HT-29 (cell line): ENCODE measurements around the gene ABCC4. TPM values are rescaled to one million over a fixed set of nuclear protein-coding genes. Genes with fewer than 3 reads are reported as not detected.
"Not testable (repeated sequence)": the region's sequence is repeated elsewhere in the genome, so short reads cannot be mapped to it uniquely, and the experiment has no call there.

ENCODE experiments used
- DNase-seq: peaks from one replicate; pipeline ENCODE4 v3.0.0-alpha.2; 2015; ENCODE audit warnings: low spot score
- total RNA-seq: library from RNA; depleted of rRNA; stranded (reverse); fragments of >200 nt; shearing (Covaris generic); gene quantifications from 2 replicates; pipeline ENCODE4 v1.2.3, GENCODE V29; 2014

The ABCC4 gene
- total RNA-seq, 1 experiment from 2014 or later, result 28.1 TPM

GRCh38 chr13:95300625-95301182 is 547 bp downstream of the ABCC4 start:
- DNase-seq, result peak; percentile 81

GRCh38 chr13:95298971-95299621 is 2.2 kb downstream of the ABCC4 start:
- DNase-seq, result no peak

GRCh38 chr13:95298169-95298965 is 2.9 kb downstream of the ABCC4 start:
- DNase-seq, result no peak

DNA sequence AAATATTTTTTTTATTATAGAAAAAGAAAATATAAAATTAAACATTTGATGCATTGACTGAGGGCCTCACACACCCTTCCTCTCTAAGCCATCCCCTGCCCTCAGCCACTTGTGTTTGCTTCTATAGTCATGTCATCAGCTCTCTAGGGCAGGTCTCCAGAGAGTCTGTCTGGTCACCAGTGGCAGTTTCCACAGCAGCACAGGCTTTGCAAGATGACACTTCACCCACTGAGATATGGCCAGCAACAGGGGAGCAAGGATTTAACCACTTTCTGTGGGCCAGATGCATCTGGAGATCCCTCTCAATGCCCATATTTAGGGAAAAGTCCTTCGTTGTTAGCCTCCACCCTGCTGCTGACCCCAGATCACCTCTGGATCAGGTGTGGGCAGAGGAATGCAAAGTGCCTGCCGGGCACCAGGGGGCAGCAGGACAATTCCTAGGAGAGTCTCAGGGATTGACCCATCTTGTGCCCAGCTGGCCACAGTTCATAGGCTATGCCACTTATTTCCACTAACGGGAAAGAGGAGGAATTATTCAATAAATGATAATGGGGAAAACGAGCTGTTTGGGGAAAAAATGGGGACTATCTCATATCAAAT is 4.8 kb downstream of the ABCC4 start:
- peak; percentile 81 for DNase-seq

GRCh38 chr13:95295026-95295425 is 6.2 kb downstream of the ABCC4 start:
- DNase-seq, result no peak

DNA sequence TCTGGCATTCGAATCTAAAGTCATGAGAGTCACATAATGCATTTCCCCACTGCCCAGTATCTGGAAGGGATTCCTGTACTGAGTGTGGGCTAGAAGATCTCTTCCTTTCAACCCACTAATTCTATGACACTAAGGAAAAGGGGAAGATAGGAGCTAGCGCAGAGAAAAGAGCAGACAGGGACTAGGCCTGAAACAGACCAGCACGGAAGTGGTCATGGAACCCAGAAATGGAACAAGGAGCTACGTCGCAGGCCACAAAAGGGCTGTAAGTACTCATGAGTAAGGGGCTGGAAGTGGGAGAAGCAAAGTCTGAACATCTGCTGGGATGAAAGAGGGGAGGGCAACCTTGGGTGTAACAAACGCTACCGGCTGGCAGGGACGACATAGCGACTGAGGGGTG is 8.6 kb downstream of the ABCC4 start:
- DNase-seq, result no peak

GRCh38 chr13:95289901-95290300 is 11.3 kb downstream of the ABCC4 start:
- not testable (repeated sequence) for DNase-seq

GRCh38 chr13:95289020-95289444 is 12.2 kb downstream of the ABCC4 start:
- no peak for DNase-seq

DNA sequence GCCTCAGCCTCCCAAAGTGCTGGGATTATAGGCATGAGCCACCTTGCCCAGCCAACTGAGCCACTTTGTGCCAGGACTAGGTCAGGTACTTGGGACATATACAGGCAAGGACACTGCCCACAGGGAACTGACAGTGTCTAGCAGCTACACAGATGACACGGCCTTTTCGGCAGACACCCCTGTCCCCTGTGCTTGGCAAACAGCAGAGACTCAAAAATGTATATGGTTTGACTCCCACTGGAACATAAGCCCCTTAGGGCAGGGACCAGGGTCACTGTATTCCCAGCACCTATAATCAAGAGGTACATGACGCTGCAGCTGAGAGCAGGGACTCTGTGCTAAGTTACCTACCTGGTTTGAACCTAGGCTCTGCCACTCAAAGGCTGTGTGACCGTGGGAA is 16.8 kb downstream of the ABCC4 start:
- no peak for DNase-seq

DNA sequence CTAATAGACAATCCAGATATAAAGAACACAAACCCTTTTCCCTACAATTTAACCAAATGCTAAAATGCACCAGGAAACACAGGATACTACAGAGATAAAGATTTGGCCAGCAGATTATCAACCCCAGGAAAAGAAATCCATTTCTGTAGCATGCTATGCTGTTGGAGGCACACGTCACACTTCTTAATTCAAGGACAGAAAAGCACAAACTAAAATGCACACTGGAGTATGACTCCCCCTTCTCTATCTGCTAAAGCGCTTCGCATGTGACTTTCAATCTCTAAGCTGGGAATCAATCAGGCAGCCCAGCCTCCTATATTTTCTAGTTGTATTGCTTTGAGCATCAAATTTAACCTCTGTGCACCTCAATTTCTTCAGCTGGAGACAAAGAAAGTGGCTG is 22.2 kb downstream of the ABCC4 start:
- DNase-seq, result no peak

GRCh38 chr13:95276037-95276505 is 25.2 kb downstream of the ABCC4 start:
- no peak for DNase-seq

GRCh38 chr13:95275322-95276036 is 25.8 kb downstream of the ABCC4 start:
- peak; percentile 68 for DNase-seq

- DNase-seq, result not testable (repeated sequence)
These were observed 27.6 kb downstream of the ABCC4 start for GRCh38 chr13:95273592-95274132.

DNA sequence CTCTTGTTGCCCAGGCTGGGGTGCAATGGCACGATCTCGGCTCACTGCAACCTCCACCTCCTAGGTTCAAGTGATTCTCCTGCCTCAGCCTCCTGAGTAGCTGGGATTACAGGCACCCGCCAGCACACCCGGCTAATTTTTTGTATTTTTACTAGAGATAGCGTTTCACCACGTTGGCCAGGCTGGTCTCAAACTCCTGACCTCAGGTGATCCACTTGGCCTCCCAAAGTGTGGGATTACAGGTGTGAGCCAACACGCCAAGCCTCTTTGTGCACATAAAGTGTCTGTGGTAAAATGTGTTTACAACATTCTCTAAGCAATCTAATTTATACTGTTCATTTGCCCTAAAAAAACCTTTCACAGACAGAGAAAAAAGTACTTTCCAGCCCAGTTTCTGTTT is 29.2 kb downstream of the ABCC4 start:
- not testable (repeated sequence) for DNase-seq

DNA sequence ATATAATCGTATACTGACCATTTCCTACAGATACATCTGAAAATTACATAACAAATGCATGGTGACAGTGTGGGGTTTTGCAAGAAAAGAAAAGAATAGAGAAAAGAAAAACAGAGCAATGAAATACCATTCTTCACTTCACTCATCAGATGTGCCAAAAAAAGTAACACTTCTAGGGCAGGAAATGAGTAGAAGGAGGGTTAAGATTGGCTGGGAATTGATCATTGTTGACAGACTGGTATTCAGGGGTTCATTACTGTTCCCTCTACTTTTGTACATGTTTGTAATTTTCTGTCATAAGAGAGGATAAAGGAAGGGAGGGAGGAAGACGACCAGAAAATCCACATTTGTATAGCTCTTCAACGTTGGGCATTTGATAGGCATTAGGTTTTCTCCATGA is 31.5 kb downstream of the ABCC4 start:
- no peak for DNase-seq

- not testable (repeated sequence) for DNase-seq
These were observed 32.7 kb downstream of the ABCC4 start for GRCh38 chr13:95268343-95269065.

DNA sequence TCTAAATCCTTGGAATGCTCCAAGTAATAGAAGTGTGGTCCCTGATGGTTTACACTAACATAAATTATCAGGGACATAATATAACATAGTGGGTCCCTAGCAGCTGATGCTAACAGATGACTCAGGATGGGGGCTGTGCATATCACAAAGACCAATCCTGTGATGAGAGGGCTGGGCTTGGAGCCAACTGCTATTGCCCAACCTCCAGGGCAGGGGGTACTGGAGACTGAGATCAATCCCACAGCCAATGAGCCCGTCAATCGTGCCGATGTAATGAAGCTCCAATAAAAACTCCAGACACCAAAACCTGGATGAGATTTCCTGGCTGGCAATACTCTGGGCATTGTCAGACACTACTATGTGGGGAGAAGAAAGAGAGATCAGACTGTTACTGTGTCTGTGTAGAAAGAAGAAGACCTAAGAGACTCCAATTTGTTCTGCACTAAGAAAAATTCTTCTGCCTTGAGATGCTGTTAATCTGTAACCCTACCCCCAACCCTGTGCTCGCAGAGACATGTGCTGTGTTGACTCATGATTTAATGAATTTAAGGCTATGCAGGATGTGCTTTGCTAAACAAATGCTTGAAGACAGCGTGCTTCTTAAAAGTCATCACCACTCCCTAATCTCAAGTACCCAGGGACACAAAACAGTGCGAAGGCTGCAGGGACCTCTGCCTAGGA is 33.4 kb downstream of the ABCC4 start:
- no peak for DNase-seq

DNA sequence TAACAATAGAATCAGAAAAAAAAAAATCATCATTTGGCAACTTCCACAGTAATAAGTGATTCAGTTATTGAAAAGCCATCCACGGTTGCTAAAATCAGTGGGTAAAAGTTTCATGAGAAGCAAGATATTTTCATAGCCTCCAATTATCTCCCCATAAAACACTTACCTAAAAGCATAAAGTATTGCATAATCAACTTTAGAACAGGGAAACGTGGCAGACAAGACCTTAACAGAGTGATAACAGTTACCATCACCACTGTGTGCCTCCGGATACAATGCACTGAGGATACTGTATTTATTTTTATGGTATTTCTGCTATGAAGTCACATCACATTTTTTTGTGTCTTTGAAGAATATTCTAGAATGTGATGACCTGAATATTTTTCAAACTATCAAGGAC is 37.0 kb downstream of the ABCC4 start:
- DNase-seq, result no peak

DNA sequence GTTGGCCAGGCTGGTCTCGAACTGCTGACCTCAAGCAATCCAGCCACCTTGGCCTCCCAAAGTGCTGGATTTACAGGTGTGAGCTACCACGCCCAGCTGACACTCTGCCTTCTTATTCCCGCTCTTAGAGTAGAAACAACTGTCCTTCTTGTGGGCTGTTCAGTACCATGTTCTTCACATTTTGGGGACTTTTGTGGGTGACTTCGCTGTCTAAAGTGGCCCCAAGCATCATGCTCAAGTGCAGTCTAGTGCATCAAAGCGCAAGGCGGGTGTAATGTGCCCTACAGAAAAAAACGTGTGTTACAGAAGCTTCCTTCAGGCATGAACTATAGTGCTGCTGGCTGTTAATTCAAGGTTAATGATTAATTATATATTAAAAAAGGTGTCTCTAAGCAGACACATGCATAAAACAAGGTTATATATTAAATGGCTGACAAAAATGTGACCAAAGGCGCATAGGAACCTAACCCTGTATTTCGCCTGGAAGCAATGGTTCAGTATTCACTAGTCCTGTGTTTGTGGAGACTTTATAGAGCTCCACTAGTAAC is 38.3 kb downstream of the ABCC4 start:
- peak; percentile 54 for DNase-seq

DNA sequence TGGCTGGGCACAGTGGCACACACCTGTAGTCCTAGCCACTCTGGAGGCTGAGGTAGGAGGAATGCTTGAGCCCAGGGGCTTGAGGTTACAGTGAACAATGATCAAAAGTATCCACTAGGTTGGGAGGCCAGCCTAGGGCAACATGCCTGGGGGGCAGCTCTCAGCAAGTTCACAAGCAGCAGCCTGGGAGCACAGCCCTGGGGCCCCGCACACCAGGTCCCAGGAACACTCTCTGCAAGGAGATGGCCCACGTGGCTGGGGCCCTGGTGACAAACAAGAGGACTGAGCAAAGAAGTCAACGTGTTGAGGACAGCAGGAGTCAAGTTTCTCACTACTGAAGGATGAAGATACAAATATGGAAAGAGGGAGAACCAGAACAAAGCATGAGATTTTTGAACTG is 39.3 kb downstream of the ABCC4 start:
- DNase-seq, result no peak
